GM21717 (cell line): ENCODE results near the gene IL22RA1.

Experiments
- ATAC-seq: cut with Tn5 transposase; IDR thresholded peaks from one replicate; pipeline ENCODE4 v1.9.1; 2021; ENCODE audit warnings: mild to moderate bottlenecking, moderate library complexity; ENCODE audit not compliant: unreplicated experiment

Gene IL22RA1

GRCh38 chr1:24168245-24168644, 25.3 kb upstream of the IL22RA1 start:
- ATAC-seq: no peak

GRCh38 chr1:24167008-24167407, 24.1 kb upstream of the IL22RA1 start:
- no peak for ATAC-seq

- no peak for ATAC-seq
Observed at GRCh38 chr1:24165500-24165899, 22.6 kb upstream of the IL22RA1 start.

- ATAC-seq: no peak
Observed at GRCh38 chr1:24164004-24164403, 21.1 kb upstream of the IL22RA1 start.

GRCh38 chr1:24162201-24162600, 19.3 kb upstream of the IL22RA1 start:
- no peak for ATAC-seq

- no peak for ATAC-seq
Observed at GRCh38 chr1:24161270-24161669, 18.3 kb upstream of the IL22RA1 start.

GRCh38 chr1:24159366-24159765, 16.4 kb upstream of the IL22RA1 start:
- ATAC-seq: no peak

GRCh38 chr1:24157918-24158481, 15.1 kb upstream of the IL22RA1 start:
- ATAC-seq: no peak

- ATAC-seq: no peak
Observed at GRCh38 chr1:24156542-24157260, 13.8 kb upstream of the IL22RA1 start.

GRCh38 chr1:24155011-24155782, 12.3 kb upstream of the IL22RA1 start:
- no peak for ATAC-seq

- no peak for ATAC-seq
Observed at GRCh38 chr1:24154215-24154614, 11.3 kb upstream of the IL22RA1 start.

GRCh38 chr1:24152631-24153494, 9.9 kb upstream of the IL22RA1 start:
- no peak for ATAC-seq

- no peak for ATAC-seq
Observed at GRCh38 chr1:24151175-24151533, 8.2 kb upstream of the IL22RA1 start.

- ATAC-seq: no peak
Observed at GRCh38 chr1:24150234-24151174, 7.6 kb upstream of the IL22RA1 start.

GRCh38 chr1:24149866-24150233, 6.9 kb upstream of the IL22RA1 start:
- ATAC-seq: no peak

- no peak for ATAC-seq
Observed at GRCh38 chr1:24147816-24148215, 4.9 kb upstream of the IL22RA1 start.

- no peak for ATAC-seq
Observed at GRCh38 chr1:24147194-24147593, 4.3 kb upstream of the IL22RA1 start.

GRCh38 chr1:24141311-24141997, 1.5 kb downstream of the IL22RA1 start:
- no peak for ATAC-seq

- ATAC-seq: no peak
Observed at GRCh38 chr1:24140741-24141181, 2.2 kb downstream of the IL22RA1 start.
